GM12878 (cell line): Measurements from ENCODE around the gene RPL18. TPM values are rescaled to one million over a fixed set of nuclear protein-coding genes. Genes with fewer than 3 reads are reported as not detected.

Experiments used
- BHLHE40 ChIP-seq, 2 experiments: fragments of 450-650 bp in 1 of 2; IDR thresholded peaks; 2 replicates each; pipeline ENCODE4 v1.6.1; 2011 to 2017; ENCODE audit warnings: low read depth in 2 of 2, borderline replicate concordance in 1 of 2, improper control_type of control experiment in 1 of 2, low read length in 1 of 2, mild to moderate bottlenecking in 1 of 2
- CHD1 ChIP-seq: IDR thresholded peaks from 2 replicates; pipeline ENCODE4 v1.6.1; 2012; ENCODE audit warnings: low read depth, low read length, improper control_type of control experiment
- CREM ChIP-seq: IDR thresholded peaks from 2 replicates; pipeline ENCODE4 v1.6.1; 2014; ENCODE audit warnings: antibody characterized with exemption, low read depth
- EP300 ChIP-seq, 2 experiments: fragments of 150-350 bp in 1 of 2; IDR thresholded peaks; 2 replicates each; pipeline ENCODE4 v1.6.1; 2011 to 2012; ENCODE audit warnings: low read depth in 2 of 2, low read length in 2 of 2, borderline replicate concordance in 1 of 2, improper control_type of control experiment in 1 of 2, inconsistent platforms in 1 of 2; ENCODE audit not compliant: control insufficient read depth in 1 of 2
- KDM1A ChIP-seq: fragments of 200-600 bp; sonication (generic); IDR thresholded peaks from 2 replicates; pipeline ENCODE4 v1.6.1; 2016; ENCODE audit warnings: borderline replicate concordance
- NR2C1 ChIP-seq: fragments of 450-650 bp; IDR thresholded peaks from 2 replicates; pipeline ENCODE4 v1.6.1; 2017; ENCODE audit warnings: antibody characterized with exemption, mild to moderate bottlenecking, moderate library complexity
- NR2C2 ChIP-seq: IDR thresholded peaks from 2 replicates; pipeline ENCODE4 v1.6.1; 2011; ENCODE audit warnings: borderline replicate concordance, low read depth; ENCODE audit not compliant: control insufficient read depth, insufficient read length
- PBX3 ChIP-seq: IDR thresholded peaks from 2 replicates; pipeline ENCODE4 v1.6.1; 2011; ENCODE audit warnings: mild to moderate bottlenecking, low read depth, low read length, moderate library complexity; ENCODE audit not compliant: insufficient replicate concordance
- PKNOX1 ChIP-seq: fragments of 450-650 bp; IDR thresholded peaks from 2 replicates; pipeline ENCODE4 v1.6.1; 2016; ENCODE audit warnings: mild to moderate bottlenecking
- SP1 ChIP-seq: IDR thresholded peaks from one replicate; pipeline ENCODE4 v1.6.1; 2011; ENCODE audit warnings: low read depth, low read length
- ZBTB40 ChIP-seq: fragments of 450-650 bp; IDR thresholded peaks from 2 replicates; pipeline ENCODE4 v1.6.1; 2016; ENCODE audit warnings: mild to moderate bottlenecking, moderate library complexity, borderline replicate concordance
- ZNF24 ChIP-seq: fragments of 450-650 bp; IDR thresholded peaks from 2 replicates; pipeline ENCODE4 v1.6.1; 2017; ENCODE audit warnings: antibody characterized with exemption, mild to moderate bottlenecking
- ZNF687 ChIP-seq: fragments of 450-650 bp; IDR thresholded peaks from 2 replicates; pipeline ENCODE4 v1.6.1; 2017; ENCODE audit warnings: mild to moderate bottlenecking, moderate library complexity
- polyA plus RNA-seq, 11 experiments: library from polyadenylated mRNA; depleted of rRNA in 4 of 11; unstranded in 6 of 11; stranded (reverse) in 5 of 11; fragments of >200 nt; fragmentation: Nextera tagmentation in 4 of 11; fragmentation: Illumina TruSeq in 1 of 11; extraction: Ambion mirVana in 4 of 11; extraction: Trizol in 1 of 11; gene quantifications; 1 replicate in 1 of 11; 2 replicates in 10 of 11; pipeline versions ENCODE4 v1.2.1 to v1.2.3, GENCODE V29; 2011 to 2016; ENCODE audit warnings: inconsistent platforms in 2 of 11, missing spikeins in 2 of 11, low read depth in 1 of 11
- total RNA-seq, 4 experiments: library from RNA; depleted of rRNA in 3 of 4; stranded (reverse); fragments of >200 nt in 3 of 4; fragmentation: Illumina TruSeq in 1 of 4; extraction: Trizol in 1 of 4; gene quantifications; 2 replicates each; pipeline versions ENCODE4 v1.2.1 to v1.2.3, GENCODE V29; 2013 to 2021
- TF ChIP-seq, protein P1 (sequence below): fragments of 450-650 bp; formaldehyde crosslinking; IDR thresholded peaks from 2 replicates; pipeline ENCODE4 v1.5.0; 2022; ENCODE audit warnings: mild to moderate bottlenecking, missing genetic modification characterization

Gene RPL18
- total and polyA plus RNA-seq, 10 of the 15 experiments (the other 5 are each of a cell fraction or from before 2014, with no cell fraction given) = 393 to 4,267 (median 2,019) TPM

- TF ChIP-seq ZNF687 (0 out of 2 replicates have a peak, but pooled peaks have one; percentile 41), EP300 (IDR thresholded peaks at IDR 0.05; ENCODE audit: borderline replicate concordance in 1 of 2, control insufficient read depth in 1 of 2, low read depth in 2 of 2, low read length in 2 of 2) (no peak), ZBTB40 (no peak), ZNF24 (no peak), CREM (no peak), BHLHE40 (IDR thresholded peaks at IDR 0.05; ENCODE audit: borderline replicate concordance in 1 of 2, low read depth in 2 of 2, low read length in 1 of 2) (0 out of 4 replicates have a peak, but pooled peaks of 1 of the 2 experiments have one; percentile 31), SP1 (no peak), CHD1 (no peak), PKNOX1 (no peak), KDM1A (no peak), PBX3 (no peak), NR2C1 (peak; percentile 55; the same call in 1 of the 2 replicates), NR2C2 (no peak)
- TF ChIP-seq, protein P1, sequence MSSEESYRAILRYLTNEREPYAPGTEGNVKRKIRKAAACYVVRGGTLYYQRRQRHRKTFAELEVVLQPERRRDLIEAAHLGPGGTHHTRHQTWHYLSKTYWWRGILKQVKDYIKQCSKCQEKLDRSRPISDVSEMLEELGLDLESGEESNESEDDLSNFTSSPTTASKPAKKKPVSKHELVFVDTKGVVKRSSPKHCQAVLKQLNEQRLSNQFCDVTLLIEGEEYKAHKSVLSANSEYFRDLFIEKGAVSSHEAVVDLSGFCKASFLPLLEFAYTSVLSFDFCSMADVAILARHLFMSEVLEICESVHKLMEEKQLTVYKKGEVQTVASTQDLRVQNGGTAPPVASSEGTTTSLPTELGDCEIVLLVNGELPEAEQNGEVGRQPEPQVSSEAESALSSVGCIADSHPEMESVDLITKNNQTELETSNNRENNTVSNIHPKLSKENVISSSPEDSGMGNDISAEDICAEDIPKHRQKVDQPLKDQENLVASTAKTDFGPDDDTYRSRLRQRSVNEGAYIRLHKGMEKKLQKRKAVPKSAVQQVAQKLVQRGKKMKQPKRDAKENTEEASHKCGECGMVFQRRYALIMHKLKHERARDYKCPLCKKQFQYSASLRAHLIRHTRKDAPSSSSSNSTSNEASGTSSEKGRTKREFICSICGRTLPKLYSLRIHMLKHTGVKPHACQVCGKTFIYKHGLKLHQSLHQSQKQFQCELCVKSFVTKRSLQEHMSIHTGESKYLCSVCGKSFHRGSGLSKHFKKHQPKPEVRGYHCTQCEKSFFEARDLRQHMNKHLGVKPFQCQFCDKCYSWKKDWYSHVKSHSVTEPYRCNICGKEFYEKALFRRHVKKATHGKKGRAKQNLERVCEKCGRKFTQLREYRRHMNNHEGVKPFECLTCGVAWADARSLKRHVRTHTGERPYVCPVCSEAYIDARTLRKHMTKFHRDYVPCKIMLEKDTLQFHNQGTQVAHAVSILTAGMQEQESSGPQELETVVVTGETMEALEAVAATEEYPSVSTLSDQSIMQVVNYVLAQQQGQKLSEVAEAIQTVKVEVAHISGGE = no peak
Observed at GRCh38 chr19:48627201-48627864, 8.4 kb upstream of the RPL18 start (continued).
